GM18517 (cell line): ENCODE data around the gene PHF20.
"Not testable (repeated sequence)": the region's sequence is repeated elsewhere in the genome, so short reads cannot be mapped to it uniquely, and the experiment has no call there.

Experiments used
- ATAC-seq: cut with Tn5 transposase; IDR thresholded peaks from one replicate; pipeline ENCODE4 v1.9.1; 2021; ENCODE audit warnings: mild to moderate bottlenecking, moderate library complexity; ENCODE audit not compliant: unreplicated experiment

PHF20 gene

DNA sequence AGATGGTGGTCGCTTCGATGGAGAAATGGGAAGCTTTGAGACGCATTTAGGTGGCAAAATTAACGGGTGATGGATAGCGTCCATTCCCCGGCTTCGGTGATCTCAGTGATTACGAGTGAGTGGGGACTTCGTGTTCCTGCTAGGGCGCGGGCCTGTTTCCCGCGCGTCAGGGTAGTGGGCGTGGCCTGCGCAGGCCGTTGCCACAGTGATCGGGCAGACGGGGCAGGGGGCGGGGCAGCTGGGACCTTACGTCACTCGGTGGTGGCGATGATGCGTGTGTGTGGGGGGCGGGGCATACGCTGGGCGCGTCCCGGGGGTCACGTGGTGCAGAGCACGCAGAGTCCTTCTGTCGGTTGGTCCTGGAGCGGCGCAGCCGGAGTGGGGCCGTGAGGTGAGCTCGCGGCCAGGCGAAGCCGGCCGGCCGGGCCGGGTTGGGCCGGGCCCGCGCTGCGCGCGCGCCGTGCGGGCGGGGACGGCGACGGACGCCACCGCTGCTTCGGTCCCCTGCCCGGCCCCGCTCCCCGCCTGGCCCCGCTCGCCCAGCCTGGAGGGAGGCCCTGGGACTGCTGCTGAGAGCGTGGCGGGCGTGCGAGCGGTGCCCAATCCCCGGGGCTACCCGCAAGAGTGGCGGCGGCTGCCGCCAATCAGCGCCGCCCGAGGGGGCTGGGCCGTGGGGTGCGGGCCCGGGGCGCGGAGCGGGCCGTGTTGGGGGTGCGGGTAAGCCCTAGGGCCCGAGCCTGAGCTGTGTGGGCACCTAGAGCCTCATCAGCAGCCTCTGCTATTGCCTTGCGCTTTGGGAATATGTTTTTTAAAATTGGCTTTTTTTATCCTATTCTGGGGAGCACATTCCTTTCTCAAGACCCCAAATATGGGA is at the start of gene PHF20:
PHF20 (plus strand) TSS at position 327 of the 874 bp plus-strand sequence. CDS start 29,508 bp downstream, outside the sequence.
- peak; percentile 63 for ATAC-seq

- ATAC-seq = not testable (repeated sequence)
Measured at GRCh38 chr20:35723275-35723639, 48.6 kb upstream of the PHF20 start.

- not testable (repeated sequence) for ATAC-seq
Measured at GRCh38 chr20:35723652-35724320, 48.0 kb upstream of the PHF20 start.

DNA sequence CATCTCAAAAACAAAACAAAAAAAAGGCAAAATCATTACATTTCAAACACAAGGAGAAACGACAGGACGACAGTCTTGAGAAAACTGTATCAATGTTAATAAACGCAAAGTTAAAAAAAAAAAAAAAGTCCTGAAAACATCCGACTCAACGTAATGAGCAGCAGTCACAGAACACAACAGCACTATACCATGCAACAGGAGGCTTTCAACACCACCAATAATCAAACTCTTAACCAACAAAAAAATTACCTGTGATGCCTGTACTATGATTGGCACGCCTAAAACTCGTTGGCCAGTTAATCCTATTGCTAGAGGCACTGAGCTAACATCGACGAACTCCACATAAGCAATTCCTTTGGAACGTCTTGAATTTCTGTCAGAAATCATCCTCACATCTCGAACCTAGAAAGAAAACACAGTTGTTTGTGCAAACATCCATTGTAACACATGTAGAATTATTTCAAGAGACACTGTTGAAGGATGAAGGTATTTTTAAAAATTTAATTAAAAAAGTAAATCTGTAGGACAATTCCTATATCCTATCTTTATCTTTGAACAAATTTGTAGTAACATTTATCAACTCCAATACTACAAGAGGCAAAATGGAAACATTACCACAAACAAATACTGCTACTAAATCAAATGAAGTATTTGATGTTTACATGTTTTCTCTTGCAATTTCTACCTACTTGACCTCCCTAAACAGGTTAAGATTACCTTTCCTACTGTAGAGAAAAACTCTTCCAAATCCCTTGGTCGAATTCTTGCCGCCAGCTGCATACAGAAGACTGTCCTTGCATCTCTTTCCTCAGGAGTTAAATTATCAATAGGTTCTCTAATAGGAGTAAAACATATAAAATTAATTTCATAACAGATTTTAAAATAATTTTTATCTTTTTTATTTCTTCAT is 47.2 kb upstream of the PHF20 start:
- no peak for ATAC-seq

- ATAC-seq = no peak
Measured at GRCh38 chr20:35726842-35727711, 44.7 kb upstream of the PHF20 start.

GRCh38 chr20:35729283-35729807 is 42.5 kb upstream of the PHF20 start:
- ATAC-seq = no peak

DNA sequence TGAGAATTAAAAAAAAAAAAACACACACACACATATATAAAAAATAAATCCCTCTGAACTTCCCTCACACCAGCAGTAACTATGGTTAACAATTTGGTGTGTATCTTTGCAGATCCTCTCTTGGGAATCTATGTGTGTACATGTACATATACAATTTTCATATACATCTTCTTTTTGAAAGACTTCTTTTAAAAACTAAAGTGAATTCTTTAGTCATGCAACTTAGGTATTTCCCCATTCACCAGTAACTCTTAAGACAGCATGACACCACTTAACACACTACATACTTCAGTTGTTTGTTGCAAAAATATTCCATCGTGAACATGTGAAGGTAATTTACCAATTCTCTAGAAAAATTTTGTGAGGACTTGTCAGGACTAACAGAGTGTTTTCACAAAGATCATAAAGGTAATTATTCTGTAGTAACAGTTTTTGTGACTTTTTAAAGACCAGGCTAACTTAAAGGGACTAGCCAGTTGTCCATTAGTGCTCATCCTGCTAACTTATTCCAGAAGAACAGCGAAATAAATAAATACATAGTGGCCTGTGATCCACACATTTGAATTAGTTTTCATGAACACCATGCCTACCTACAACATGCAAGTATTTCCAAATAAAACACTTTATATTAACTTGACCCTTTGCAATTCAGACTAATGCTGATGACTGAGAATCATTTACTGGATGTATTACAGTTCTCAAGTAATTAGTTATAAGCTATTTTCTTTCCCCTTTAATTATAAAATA is 41.8 kb upstream of the PHF20 start:
- ATAC-seq = no peak

GRCh38 chr20:35730583-35731468 is 41.0 kb upstream of the PHF20 start:
- no peak for ATAC-seq

DNA sequence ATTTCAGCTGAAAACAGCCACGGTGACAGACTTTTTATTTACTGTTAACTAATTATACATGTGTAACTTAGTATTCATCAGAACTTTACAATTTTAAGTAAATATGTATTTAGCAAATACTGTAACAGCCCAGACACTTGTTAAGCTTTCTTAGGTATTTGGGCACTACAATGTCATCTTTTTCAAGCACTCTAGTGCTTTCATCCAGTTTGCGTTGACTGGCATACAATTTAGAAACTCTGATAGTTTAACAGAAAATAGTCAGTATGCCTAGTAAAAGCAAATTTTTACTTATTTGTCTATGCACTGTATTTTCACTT is 40.4 kb upstream of the PHF20 start:
- no peak for ATAC-seq

- no peak for ATAC-seq
Measured at GRCh38 chr20:35731862-35732643, 39.8 kb upstream of the PHF20 start.

- ATAC-seq = no peak
Measured at GRCh38 chr20:35732644-35732982, 39.2 kb upstream of the PHF20 start.

GRCh38 chr20:35734374-35734773 is 37.4 kb upstream of the PHF20 start:
- no peak for ATAC-seq

DNA sequence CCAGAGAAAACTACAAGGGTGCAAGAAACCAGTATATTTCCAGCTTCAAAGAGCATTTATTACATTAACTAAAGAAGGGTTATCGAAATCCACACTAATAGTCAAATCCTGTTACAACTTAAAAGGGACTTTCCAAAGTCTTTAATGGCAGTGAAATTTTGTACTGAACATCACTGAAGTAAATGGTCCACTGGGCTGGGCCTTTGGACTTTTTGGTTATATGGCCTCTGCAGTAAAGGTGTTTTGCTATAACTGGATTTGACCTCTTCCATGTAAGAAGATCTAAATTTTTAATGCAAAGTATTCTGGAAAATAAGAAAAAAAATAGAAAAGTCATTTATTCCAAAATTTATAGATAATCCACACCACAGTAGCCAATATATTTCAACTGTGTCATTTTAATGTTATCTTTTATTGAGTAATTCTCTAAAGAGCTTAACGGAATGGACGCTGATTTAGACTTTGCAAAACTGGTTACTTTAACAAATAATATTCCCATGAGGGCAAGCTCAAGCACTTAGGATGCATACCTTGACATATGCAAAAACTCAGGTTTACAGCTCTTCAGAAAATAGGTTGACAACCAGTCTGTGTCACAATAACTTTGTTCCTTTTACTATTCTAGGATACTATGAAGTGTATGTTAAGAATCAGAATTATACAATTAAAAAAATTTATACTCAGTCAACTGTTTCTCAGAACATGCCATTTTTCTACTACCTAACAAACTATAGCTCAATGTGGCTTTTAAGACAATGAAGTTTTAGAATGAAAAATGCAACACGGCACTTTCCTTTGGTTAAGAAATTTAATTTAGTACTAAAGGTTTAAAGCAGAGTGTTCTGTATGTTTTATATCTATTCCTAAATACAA is 36.8 kb upstream of the PHF20 start:
- ATAC-seq = no peak

DNA sequence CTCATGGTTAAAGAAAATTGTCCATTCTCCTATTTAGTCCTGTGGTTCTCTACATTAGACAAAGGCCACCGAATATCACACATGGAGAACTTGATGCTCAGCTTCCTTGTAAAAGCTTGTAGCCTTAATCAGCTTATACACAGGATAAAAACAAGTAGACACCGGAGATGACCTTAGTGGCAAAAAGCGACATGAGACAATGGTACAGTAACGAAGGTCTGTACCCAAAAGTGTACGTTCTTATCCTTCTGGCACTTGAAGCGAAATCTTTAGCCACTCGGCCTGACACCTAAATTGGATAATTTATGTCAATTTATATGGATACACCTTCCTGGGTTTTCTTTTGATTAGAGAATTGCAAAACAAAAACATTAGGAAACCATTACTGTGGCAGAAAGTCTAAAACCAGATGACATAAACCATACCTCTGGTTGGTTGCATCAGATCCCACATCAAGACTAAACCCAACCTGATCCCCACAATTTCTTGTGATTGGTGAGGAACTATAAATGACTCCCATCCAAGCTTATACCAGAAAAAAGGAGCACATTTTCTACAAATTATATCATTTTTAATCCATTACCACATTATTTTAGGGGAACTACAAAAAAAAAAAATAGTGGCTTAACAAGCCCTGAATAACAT is 35.9 kb upstream of the PHF20 start:
- ATAC-seq = no peak

- no peak for ATAC-seq
Measured at GRCh38 chr20:35737865-35738333, 33.9 kb upstream of the PHF20 start.
